ENCODE measurements around the gene DENND11. TPM values are rescaled to one million over a fixed set of nuclear protein-coding genes. Genes with fewer than 3 reads are reported as not detected.

DENND11 gene
- total RNA-seq, 5 donors from 2014 or later (not counting 1 experiment from before 2014, with no cell fraction given): 46.7 to 55.7 (median 54.8) TPM

DNA sequence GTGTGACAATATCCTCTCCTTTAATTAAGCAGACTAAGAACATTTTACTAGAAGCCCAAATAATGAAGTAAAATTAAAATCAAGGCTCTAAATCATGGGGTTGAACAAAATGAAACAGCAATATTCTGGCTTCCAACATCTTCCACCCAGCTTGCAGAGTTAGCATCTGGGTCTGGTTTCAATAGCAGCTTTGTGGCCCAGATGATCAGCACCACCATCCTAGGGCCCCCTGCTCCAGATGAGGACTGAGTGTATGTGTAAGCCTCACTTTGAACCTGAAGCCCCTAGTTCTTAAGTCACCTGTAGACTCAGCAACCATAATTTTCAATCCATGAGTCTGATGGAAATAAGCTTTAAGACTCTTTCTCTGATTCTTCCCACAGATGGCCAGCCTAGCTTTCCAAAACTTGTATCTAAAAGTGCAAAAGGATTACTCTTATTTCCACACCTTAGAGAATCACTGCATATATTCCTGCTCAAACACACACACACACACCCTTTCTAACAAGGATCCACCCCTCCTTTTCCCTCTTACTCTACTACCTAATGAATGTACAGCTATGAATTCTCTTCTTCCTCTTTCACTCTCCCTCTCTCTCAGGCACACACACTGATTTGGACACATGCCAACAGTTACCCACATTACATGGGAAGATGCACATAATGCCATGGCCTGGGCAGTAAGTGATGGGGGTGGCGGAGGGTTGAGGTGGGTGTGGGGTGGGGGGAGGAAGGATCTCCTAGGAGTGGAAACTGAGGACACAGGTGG is 3.5 kb downstream of the DENND11 start:
- no CpG with 5 or more reads among the region's 1 CpG for WGBS (ENCODE audit: insufficient coverage)

DNA sequence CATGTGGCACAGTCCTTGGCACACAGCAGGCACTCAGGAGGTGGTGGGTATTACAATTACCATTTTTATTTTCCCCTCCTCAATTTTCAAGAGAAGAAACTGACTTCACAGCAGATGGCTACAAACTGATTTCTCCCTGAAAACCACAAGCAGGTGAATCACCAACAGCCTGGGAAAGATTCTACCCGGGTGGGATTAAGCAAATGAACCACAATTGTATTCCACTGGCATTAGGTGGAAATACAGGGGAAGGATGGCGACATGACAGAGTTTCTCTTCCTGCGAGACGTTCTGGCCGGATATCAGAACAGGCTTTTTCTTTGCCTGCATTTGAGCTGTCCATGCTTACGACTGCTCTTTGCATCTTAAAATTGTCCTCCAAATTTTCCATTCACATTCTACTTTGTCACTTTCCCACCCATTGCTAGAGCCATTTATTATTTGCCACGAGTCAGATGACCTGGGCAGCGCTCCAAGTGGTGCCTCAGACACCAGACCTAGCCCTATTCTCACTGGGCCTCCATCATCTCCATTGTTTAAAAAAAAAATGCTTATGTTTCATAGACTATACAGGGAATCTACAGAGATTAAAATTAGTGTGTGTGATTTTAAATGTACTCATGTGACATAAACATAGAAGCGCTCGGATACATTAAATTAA is 4.6 kb downstream of the DENND11 start:
- ChIA-PET CTCF (interaction anchor here in 1 of 2 donors (1.6 kb wide), 1 partner anchor 40 kb away, joined by 3 read pairs; the partner anchor contains the start of gene SSBP1), POLR2A (no interaction called here)
- Mint-ChIP-seq H3K27ac (no peak overlapping the region), H3K36me3 (peaks cover 14% of the 10 kb centered on the region), H3K9me3 (no peaks in the 10 kb centered on the region), H3K27me3 (no peaks in the 10 kb centered on the region), H3K4me1 (peaks cover 77 to 84% (median 79%) of the 10 kb centered on the region in 3 donors), H3K4me3 (no peak overlapping the region)
- ATAC-seq (replicated peaks in 1 of 4) (no peak), DNase-seq (no peak)
- Histone ChIP-seq H3K4me3 (ENCODE audit: control insufficient read depth in 1 of 2, extremely low read depth in 1 of 2, low read length in 1 of 2) (no peak overlapping the region), H3K36me3 (ENCODE audit: control insufficient read depth in 2 of 2, extremely low read depth in 1 of 2, insufficient read depth in 1 of 2, low read length in 1 of 2) (peaks cover 0 to 2% of the 10 kb centered on the region in 2 donors), H3K27me3 (replicated peaks in 1 of 2; ENCODE audit: control insufficient read depth in 2 of 2, extremely low read depth in 1 of 2, insufficient read depth in 2 of 2, low read length in 1 of 2) (no peaks in the 10 kb centered on the region), H3K27ac (ENCODE audit: low read length) (no peak overlapping the region), H3K4me1 (ENCODE audit: control insufficient read depth in 1 of 2, extremely low read depth in 1 of 2, insufficient read depth in 2 of 2, low read length in 2 of 2) (peaks cover 2 to 17% of the 10 kb centered on the region in 2 experiments), H3K9me3 (no peaks in the 10 kb centered on the region)
- 96% methylated on average over 5 of the region's 10 CpGs for WGBS (ENCODE audit: insufficient coverage)

More for the DNA sequence above, 3.5 kb downstream of the DENND11 start:
- Histone ChIP-seq H3K4me3 (ENCODE audit: control insufficient read depth in 1 of 2, extremely low read depth in 1 of 2, low read length in 1 of 2) (no peak overlapping the region), H3K4me1 (ENCODE audit: control insufficient read depth in 1 of 2, extremely low read depth in 1 of 2, insufficient read depth in 2 of 2, low read length in 2 of 2) (peaks cover 4 to 20% of the 10 kb centered on the region in 2 experiments), H3K36me3 (ENCODE audit: control insufficient read depth in 2 of 2, extremely low read depth in 1 of 2, insufficient read depth in 1 of 2, low read length in 1 of 2) (peaks cover 0 to 2% of the 10 kb centered on the region in 2 donors), H3K27ac (ENCODE audit: low read length) (no peak overlapping the region), H3K27me3 (replicated peaks in 1 of 2; ENCODE audit: control insufficient read depth in 2 of 2, extremely low read depth in 1 of 2, insufficient read depth in 2 of 2, low read length in 1 of 2) (no peaks in the 10 kb centered on the region), H3K9me3 (no peaks in the 10 kb centered on the region)
- no peak for ATAC-seq (replicated peaks in 1 of 4)
- ChIA-PET CTCF (interaction anchor here (0.6 to 1.0 kb wide), 2 partner anchors 10 to 1651 kb away, joined by 3 read pairs; partner anchors contain the start of gene WEE2 (in 1 of the 2)), POLR2A (interaction anchor here in 1 of 2 donors (1.0 kb wide), 1 partner anchor 39 kb away, joined by 3 read pairs; the partner anchor contains the start of gene SSBP1)
- no peaks in the 10 kb centered on the region for H3K9me3 Mint-ChIP-seq
- peaks cover 14% of the 10 kb centered on the region for H3K36me3 Mint-ChIP-seq
- peak in 1 of 35 experiments; percentile 40 for DNase-seq
- H3K4me3 Mint-ChIP-seq: peak overlapping the region in 1 of 3 donors; percentile 19
- peak overlapping the region; percentile 16 to 41 for H3K27ac Mint-ChIP-seq
- H3K27me3 Mint-ChIP-seq: no peaks in the 10 kb centered on the region
- H3K4me1 Mint-ChIP-seq: peaks cover 74 to 84% (median 75%) of the 10 kb centered on the region in 3 donors

GRCh38 chr7:141696348-141696747 is 5.6 kb downstream of the DENND11 start:
- ChIA-PET CTCF (interaction anchor here (0.6 to 1.6 kb wide), 4 partner anchors 41 to 1219 kb away, joined by 3 to 4 read pairs (median 3); partner anchors contain the start of gene SSBP1 (in 1 of the 2)), POLR2A (no interaction called here)
- Mint-ChIP-seq H3K9me3 (no peaks in the 10 kb centered on the region), H3K4me3 (no peak overlapping the region), H3K27me3 (no peaks in the 10 kb centered on the region), H3K4me1 (peaks cover 83 to 89% (median 85%) of the 10 kb centered on the region in 3 donors), H3K27ac (no peak overlapping the region), H3K36me3 (peaks cover 20% of the 10 kb centered on the region)
- Histone ChIP-seq H3K27me3 (replicated peaks in 1 of 2; ENCODE audit: control insufficient read depth in 2 of 2, extremely low read depth in 1 of 2, insufficient read depth in 2 of 2, low read length in 1 of 2) (no peaks in the 10 kb centered on the region), H3K4me1 (ENCODE audit: control insufficient read depth in 1 of 2, extremely low read depth in 1 of 2, insufficient read depth in 2 of 2, low read length in 2 of 2) (peaks cover 2 to 15% of the 10 kb centered on the region in 2 experiments), H3K36me3 (ENCODE audit: control insufficient read depth in 2 of 2, extremely low read depth in 1 of 2, insufficient read depth in 1 of 2, low read length in 1 of 2) (peaks cover 0 to 2% of the 10 kb centered on the region in 2 donors), H3K4me3 (ENCODE audit: control insufficient read depth in 1 of 2, extremely low read depth in 1 of 2, low read length in 1 of 2) (no peak overlapping the region), H3K27ac (ENCODE audit: low read length) (no peak overlapping the region), H3K9me3 (no peaks in the 10 kb centered on the region)
- DNase-seq (no peak), ATAC-seq (replicated peaks in 1 of 4) (no peak)
- WGBS (ENCODE audit: insufficient coverage): no CpG with 5 or more reads among the region's 2 CpGs

DNA sequence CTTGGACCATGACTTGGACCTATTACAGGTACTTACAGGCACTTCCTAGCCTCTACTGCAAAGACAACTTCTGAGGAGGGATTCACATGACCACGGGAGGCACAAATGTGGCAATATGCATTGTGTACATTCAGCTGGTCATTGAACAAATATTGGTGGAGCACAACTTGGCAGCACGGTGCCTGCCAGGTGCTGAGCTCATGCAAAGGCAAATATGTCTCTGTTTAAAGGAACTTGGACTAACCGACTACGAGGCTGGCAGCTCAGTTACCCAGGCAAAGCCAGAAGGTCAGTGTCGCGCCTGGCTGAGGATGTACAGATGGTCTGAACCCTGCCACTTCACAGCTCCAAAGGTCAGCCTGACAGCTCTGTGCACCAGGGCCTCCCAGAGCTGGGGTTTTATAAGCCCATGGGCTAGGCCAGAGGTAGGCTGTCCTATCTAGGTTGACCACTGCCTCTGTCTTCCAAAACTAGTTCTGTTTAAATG is 6.1 kb downstream of the DENND11 start:
- Histone ChIP-seq H3K9me3 (no peaks in the 10 kb centered on the region), H3K36me3 (ENCODE audit: control insufficient read depth in 2 of 2, extremely low read depth in 1 of 2, insufficient read depth in 1 of 2, low read length in 1 of 2) (peaks cover 0 to 2% of the 10 kb centered on the region in 2 donors), H3K4me1 (ENCODE audit: control insufficient read depth in 1 of 2, extremely low read depth in 1 of 2, insufficient read depth in 2 of 2, low read length in 2 of 2) (peaks cover 2 to 13% of the 10 kb centered on the region in 2 experiments), H3K27me3 (replicated peaks in 1 of 2; ENCODE audit: control insufficient read depth in 2 of 2, extremely low read depth in 1 of 2, insufficient read depth in 2 of 2, low read length in 1 of 2) (no peaks in the 10 kb centered on the region), H3K4me3 (ENCODE audit: control insufficient read depth in 1 of 2, extremely low read depth in 1 of 2, low read length in 1 of 2) (no peak overlapping the region), H3K27ac (ENCODE audit: low read length) (no peak overlapping the region)
- no peaks in the 10 kb centered on the region for H3K27me3 Mint-ChIP-seq
- WGBS (ENCODE audit: insufficient coverage): 94% methylated on average over 5 of the region's 6 CpGs
- ChIA-PET CTCF (interaction anchor here (0.6 to 1.6 kb wide), 4 partner anchors 41 to 1219 kb away, joined by 3 to 4 read pairs (median 3); partner anchors contain the start of gene SSBP1 (in 1 of the 2)), POLR2A (no interaction called here)
- peaks cover 20% of the 10 kb centered on the region for H3K36me3 Mint-ChIP-seq
- DNase-seq (no peak), ATAC-seq (replicated peaks in 1 of 4) (no peak)
- peaks cover 81 to 86% (median 84%) of the 10 kb centered on the region in 3 donors for H3K4me1 Mint-ChIP-seq
- no peak overlapping the region for H3K27ac Mint-ChIP-seq
- no peak overlapping the region for H3K4me3 Mint-ChIP-seq
- H3K9me3 Mint-ChIP-seq: no peaks in the 10 kb centered on the region

- DNase-seq (no peak), ATAC-seq (replicated peaks in 1 of 4) (no peak)
- Mint-ChIP-seq H3K36me3 (peaks cover 30% of the 10 kb centered on the region), H3K9me3 (no peaks in the 10 kb centered on the region), H3K27ac (no peak overlapping the region), H3K4me3 (no peak overlapping the region), H3K4me1 (peaks cover 66 to 79% (median 72%) of the 10 kb centered on the region in 3 donors), H3K27me3 (no peaks in the 10 kb centered on the region)
- no peaks in the 10 kb centered on the region for H3K9me3 ChIP-seq
- H3K4me1 ChIP-seq (ENCODE audit: control insufficient read depth in 1 of 2, extremely low read depth in 1 of 2, insufficient read depth in 2 of 2, low read length in 2 of 2): no peaks in the 10 kb centered on the region
- CTCF ChIA-PET: interaction anchor here in 1 of 2 donors (1.0 kb wide), 1 partner anchor 42 kb away, joined by 4 read pairs; no protein-coding TSS in a partner anchor
- no peaks in the 10 kb centered on the region for H3K27me3 ChIP-seq (replicated peaks in 1 of 2; ENCODE audit: control insufficient read depth in 2 of 2, extremely low read depth in 1 of 2, insufficient read depth in 2 of 2, low read length in 1 of 2)
- WGBS (ENCODE audit: insufficient coverage): no CpG with 5 or more reads among the region's 3 CpGs
- no peak overlapping the region for H3K4me3 ChIP-seq (ENCODE audit: control insufficient read depth in 1 of 2, extremely low read depth in 1 of 2, low read length in 1 of 2)
- POLR2A ChIA-PET: interaction anchor here in 1 of 2 donors (1.2 kb wide), 1 partner anchor 15 kb away, joined by 3 read pairs; no protein-coding TSS in a partner anchor
- H3K36me3 ChIP-seq (ENCODE audit: control insufficient read depth in 2 of 2, extremely low read depth in 1 of 2, insufficient read depth in 1 of 2, low read length in 1 of 2): peaks cover 0 to 2% of the 10 kb centered on the region in 2 donors
- no peak overlapping the region for H3K27ac ChIP-seq (ENCODE audit: low read length)
Measured at GRCh38 chr7:141693082-141693481, 8.9 kb downstream of the DENND11 start.

- POLR2A ChIA-PET: interaction anchor here in 1 of 2 donors (1.2 kb wide), 1 partner anchor 14 kb away, joined by 3 read pairs; no protein-coding TSS in a partner anchor
- no peak for ATAC-seq (replicated peaks in 1 of 4)
- WGBS (ENCODE audit: insufficient coverage): no CpG with 5 or more reads among the region's 4 CpGs
Measured at GRCh38 chr7:141691961-141692360, 10.0 kb downstream of the DENND11 start.

More at GRCh38 chr7:141691961-141692360, 10.0 kb downstream of the DENND11 start:
- peaks cover 54 to 70% (median 63%) of the 10 kb centered on the region in 3 donors for H3K4me1 Mint-ChIP-seq
- H3K4me1 ChIP-seq (ENCODE audit: control insufficient read depth in 1 of 2, extremely low read depth in 1 of 2, insufficient read depth in 2 of 2, low read length in 2 of 2): no peaks in the 10 kb centered on the region
- H3K36me3 Mint-ChIP-seq: peaks cover 32% of the 10 kb centered on the region
- H3K27me3 ChIP-seq (replicated peaks in 1 of 2; ENCODE audit: control insufficient read depth in 2 of 2, extremely low read depth in 1 of 2, insufficient read depth in 2 of 2, low read length in 1 of 2): no peaks in the 10 kb centered on the region
- H3K36me3 ChIP-seq (ENCODE audit: control insufficient read depth in 2 of 2, extremely low read depth in 1 of 2, insufficient read depth in 1 of 2, low read length in 1 of 2): peaks cover 0 to 2% of the 10 kb centered on the region in 2 donors
- CTCF ChIA-PET: interaction anchor here in 1 of 2 donors (1.0 kb wide), 1 partner anchor 43 kb away, joined by 4 read pairs; no protein-coding TSS in a partner anchor
- no peak overlapping the region for H3K27ac ChIP-seq (ENCODE audit: low read length)
- DNase-seq: no peak
- no peaks in the 10 kb centered on the region for H3K9me3 ChIP-seq
- no peaks in the 10 kb centered on the region for H3K27me3 Mint-ChIP-seq
- H3K4me3 Mint-ChIP-seq: no peak overlapping the region
- H3K9me3 Mint-ChIP-seq: no peaks in the 10 kb centered on the region
- H3K4me3 ChIP-seq (ENCODE audit: control insufficient read depth in 1 of 2, extremely low read depth in 1 of 2, low read length in 1 of 2): no peak overlapping the region
- no peak overlapping the region for H3K27ac Mint-ChIP-seq

Measured in T-cell (primary cell).